GM18858 (cell line): ENCODE measurements around the gene FGF18.

Source experiments
- ATAC-seq: cut with Tn5 transposase; IDR thresholded peaks from one replicate; pipeline ENCODE4 v1.9.1; 2021; ENCODE audit not compliant: unreplicated experiment

FGF18 gene

DNA sequence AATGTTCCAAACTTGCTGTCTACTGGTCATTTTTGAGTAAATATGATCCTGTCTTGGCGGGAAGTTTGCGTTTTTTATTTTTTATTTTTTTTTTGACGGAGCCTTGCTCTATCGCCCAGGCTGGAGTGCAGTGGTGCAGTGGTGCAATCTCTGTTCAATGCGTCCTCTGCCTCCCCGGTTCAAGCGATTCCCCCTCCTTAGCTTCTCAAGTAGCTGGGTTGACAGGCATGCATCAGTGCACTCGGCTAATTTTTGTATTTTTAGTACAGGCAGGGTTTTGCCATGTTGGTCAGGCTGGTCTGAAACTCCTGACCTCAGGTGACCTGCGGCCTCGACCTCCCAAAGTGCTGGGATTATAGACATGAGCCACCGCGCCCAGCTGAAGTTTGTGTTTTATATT lies 45.4 kb downstream of the FGF18 start:
- ATAC-seq, result no peak

DNA sequence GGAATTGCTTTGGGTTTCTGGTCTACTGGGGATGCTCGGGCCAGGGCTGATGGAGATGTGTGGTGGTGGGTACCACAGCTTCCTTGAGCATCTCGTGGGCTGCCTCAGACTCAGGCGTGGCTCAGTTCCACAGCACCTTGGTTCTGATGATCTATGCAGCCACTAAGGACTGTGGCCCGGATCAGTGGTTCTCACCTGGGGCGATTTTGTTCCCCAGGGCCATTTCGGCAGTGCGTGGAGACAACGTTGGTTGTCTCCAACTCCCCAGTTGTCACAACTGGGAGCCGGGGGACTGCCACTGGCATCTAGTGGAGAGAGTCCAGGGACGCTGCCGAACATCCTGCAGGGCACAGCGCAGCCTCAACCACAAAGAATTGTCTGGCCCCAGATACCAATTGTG lies 47.7 kb downstream of the FGF18 start:
- no peak for ATAC-seq

DNA sequence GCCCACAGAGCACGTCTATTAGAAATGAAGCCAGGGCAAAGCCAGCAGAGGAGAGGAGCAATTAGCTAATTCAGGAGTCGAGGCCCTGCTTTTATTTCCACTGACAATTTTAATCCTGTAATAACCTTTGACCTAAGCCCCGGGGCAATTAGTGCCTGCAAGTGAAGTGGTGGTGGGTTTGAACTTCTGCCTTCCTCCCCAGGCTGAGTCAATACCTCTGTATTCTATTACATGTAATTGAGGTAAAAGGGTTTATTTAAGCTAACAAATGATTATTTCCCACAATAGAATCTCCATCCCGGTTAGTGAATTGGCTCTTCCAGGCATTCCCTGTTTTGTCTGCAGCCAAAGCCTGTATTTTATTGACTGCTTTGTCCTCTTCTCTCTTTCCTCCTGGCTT lies 49.9 kb downstream of the FGF18 start:
- ATAC-seq, result no peak

DNA sequence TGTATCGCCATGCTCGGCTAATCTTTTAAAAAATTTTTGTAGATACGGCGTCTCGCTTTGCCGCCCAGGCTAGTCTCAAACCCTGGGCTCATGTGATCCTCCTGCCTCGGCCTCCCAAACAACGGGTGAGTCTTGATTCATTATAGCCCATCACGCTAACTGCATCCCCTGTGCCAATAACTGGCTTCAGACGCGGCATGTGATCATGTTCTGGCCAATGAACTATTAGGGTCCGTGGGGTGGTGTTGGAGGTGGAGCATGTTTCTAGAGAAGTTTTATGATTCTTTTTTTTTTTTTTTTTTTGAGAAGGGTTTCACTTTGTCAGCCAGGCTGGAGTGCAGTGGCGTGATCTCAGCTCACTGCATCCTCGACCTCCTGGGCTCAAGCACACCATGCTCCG lies 51.0 kb downstream of the FGF18 start:
- no peak for ATAC-seq

DNA sequence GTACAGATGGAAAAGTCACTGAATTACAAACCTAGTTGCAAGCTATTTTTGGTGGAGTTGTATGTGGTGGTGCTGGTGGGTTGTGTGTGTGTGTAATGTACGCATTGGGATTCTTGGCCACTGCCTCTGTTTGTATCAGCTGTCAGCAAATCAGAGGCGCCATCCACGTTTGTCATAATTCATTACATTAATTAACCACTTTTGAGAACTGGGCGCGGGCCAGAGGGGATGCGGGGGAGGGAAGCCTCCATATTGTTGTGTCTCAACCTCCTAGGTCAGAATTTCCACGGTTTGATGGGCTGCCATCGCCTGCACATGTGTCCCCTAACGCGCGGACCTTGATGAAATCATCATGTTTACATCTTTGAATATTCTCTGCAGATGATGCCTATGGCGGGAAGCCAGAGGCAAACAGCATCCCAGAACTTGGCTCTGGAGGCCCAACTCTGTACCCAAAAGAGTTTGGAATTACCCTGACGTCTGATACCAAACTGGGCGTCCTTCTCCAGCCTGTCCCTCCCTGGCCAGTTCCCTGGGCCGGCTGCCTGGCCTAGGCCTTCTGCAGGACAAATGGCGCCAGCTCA lies 54.9 kb downstream of the FGF18 start:
- ATAC-seq, result no peak

DNA sequence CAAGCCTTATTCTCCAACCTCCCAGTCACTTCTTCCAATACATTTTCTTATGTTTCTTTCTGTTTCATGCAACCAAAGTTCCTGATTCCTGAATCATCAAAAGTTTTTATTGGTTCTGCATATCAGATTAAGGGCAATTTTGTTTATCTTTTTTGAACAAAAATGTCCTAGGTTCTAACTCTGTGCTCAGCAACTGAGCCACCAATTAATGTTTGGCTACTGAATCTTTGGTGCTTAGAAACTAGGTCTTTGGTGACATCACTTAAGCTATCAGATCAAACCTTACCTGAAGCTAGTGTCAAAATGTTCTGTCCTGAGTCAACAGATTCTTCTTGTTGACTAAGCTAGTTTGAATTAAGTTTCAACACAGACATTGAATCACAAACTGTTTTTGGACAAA lies 56.1 kb downstream of the FGF18 start:
- no peak for ATAC-seq

DNA sequence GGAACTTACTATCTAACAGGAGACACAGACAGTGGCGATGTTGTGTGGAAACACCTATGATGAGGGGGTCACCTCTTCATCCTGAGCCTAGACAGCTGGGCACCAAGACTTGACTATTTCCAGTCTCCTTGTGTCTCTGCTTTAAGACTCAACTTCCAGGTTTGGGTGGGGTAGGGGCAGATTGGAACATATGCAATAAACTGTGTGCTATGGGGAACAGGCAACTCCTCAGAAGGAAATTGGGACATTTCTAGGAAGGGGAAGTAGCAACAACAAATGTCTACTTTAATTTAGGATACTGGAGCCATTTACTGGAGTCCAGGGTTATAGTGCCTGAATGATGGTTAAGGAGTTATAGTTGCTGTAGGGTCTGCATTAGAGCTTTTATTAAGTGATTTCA lies 57.3 kb downstream of the FGF18 start:
- ATAC-seq, result no peak

DNA sequence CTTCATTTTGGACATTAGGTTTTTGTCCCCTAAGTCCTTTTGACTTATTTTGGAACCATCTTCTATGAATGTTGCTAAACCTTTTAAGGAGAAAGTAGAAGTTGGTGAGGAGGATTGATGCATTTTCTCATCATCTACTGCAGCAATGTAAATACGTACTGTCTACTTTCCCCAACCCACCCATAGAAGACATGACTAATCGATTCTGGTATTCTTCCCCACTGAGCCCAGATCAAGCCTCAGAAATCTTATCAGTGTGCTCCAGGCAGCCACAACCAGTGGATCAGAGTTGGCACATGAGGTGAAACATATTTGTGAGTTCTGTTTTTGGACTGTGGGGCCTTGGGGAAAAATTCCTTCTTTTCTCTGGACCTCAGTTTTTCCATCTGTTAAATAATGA lies 57.7 kb downstream of the FGF18 start:
- no peak for ATAC-seq

DNA sequence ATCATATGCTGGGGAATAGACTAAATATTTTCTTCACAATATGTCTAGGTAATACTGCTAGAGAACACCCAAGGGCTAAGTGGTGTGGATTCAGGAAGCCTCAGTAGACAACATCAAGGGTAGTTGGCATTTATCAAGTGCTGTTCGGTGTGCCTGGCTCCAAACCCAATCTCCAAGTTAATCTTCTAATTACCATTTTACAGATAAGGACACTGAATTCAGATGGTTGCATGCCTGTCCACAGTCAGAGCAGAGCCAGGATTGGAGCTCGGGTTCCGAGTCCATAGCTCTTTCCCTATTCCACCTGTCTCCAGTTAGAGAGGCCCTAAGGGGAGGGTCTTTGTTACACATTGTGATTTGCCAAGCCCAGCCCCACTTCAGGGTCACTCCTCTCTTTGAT lies 58.2 kb downstream of the FGF18 start:
- no peak for ATAC-seq

DNA sequence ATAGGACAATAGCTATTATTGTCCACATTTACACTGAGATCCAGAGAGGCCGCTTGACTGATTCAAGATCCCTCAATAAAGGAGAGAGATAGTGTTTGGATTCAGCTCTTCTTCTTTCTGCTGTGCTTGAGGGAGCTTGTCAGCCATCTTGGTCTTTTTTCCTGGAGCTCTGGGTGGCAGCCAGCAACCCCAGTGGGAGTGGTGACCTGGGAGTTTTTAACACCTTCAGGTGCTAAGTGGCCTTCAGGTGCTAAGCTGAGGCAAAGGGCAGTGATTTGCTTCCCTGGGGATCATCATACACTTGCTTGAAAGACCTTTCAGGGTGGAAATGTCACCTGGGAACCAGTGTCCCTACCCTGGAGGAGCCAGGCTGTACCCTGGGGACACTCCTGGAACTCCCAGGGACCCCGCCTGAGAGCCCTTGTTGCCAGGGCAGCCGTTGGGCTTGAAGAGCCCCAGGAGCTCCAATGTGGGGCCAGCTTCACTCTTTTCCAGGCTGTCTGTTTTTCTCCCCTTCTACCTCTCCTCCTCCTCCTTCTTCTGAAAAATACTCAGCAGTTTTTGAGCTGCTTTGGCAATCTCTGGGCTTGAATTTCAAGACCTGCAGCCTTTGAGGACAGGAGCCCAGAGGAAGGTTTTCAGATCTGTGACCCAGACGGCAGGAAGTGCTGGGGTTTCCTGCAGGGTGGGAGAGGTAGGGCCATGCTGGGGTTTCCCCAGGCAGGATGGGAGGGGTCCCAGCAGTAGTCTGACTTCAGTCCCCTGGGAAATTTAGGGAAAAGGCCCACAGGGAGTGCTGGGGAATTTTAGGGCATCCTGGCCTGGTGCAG lies 59.7 kb downstream of the FGF18 start:
- no peak for ATAC-seq

DNA sequence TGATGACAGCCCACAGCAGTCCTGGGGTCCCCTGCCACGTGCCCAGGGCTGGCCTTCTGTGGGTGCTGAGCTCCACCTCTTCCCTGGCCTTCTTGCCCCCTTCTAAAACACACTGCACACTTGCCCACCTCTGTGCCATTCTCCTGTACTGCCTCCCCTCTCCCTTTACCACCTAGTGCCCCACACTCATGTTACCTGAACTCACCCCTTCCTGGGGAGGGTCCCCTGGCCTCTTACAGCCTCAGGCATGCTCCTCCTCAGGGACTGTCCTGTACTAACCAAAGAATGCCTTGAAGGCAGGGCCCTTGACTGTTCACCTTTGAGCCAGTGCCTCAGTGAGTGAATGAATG lies 60.3 kb downstream of the FGF18 start:
- no peak for ATAC-seq

DNA sequence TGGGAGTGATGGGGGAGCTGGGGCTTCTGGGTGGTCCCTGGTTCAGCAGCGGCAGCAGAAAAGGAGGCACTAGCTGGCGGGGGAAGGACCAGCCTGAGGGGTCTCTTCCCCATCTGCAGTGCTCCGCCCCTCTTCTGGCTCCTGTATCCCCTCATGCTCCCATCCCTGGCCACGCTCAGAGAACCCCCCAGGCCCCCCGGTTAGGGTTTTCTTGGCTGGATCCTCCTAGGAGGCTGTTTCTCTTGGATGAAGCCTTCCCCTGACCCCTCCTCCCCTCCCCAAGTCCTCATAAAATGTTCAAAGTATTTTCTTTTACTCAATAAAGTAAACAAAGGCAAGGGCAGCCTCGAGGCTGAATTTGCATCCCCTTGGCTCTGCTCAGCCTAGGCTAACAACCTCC lies 60.8 kb downstream of the FGF18 start:
- no peak for ATAC-seq

DNA sequence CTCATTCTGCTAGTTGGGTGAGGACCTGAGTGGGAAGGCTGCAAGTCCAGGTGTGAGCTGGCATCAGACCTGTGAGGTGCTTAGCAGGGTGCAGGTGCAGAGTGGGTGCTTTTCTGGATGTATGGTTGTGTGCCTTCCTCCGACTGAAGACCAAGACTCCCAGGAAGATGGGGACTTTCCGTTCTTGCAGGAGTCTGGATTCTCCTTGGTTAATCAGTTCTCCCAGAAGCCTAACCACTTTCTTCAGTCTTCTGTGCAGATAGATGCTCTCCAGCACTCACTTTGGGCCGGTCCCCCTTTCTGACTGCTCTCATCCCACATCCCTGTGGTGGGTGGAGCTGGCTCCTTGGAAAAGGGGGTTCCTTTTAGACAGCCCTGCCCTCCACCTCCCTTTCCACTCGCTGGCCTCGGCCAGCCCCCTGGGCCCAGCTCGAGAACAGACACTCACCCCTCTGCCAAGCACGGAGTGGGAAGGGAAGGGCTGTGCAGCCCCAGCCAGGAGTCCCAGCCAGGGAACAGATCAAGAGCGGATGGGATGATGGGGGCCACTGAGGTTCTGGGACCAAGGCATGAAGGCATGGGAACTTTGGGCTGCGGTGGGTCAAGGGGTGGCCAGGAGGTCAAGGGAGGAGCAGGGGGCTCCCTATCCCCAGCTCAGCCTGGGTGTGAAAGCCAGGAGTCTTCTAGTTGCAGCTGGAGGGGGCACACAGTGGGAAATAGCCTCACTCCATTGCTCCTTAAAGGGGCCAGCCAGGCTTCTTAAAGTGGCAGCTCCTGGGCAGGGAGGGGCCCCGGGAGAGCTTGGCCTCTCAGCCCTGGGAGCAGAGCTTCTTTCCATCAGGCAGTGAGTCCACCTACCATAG lies 62.4 kb downstream of the FGF18 start:
- ATAC-seq, result no peak

DNA sequence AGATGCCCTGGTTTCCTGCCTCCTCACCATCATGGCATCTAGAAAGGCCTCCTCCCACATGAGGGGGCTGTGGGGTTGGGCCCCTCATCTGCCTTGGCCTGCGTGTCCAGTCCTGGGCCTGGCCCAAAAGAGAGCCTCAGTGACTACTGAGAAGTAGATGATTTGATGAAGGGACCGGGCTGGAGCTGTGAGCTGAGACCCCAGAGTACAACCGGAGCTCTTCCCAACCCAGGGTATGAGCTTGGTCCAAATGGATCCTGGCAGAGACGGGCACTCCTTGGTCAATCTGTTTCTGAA lies 62.9 kb downstream of the FGF18 start:
- ATAC-seq, result no peak

DNA sequence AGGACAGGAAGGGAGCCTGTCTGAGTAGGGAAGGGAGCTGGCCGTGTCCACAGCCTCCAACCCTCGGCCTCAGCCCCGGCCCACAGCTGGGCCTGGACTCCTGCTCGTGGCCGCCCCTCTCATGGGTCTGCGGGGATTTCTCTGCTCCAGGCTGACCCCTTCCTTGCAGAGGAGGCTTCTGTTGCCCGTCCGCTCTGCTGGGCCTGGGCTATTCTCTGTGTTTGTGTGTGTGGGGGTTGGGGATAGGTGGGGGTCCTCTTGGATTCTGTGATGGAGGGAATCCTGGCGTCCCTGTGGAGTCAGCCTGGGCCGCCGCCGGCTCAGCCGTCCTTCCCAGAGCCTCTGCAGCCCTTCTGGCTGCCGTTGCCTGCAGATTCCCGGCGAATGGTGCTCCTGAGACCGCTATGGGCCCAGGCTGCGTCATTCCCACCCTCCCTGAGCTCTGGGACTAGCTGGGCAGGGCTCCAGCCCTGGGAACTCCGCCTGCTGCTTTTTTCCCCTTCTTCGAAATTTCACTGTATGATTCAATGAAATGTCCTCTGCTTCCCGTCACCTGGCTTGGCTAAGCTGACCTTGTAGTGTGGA lies 64.2 kb downstream of the FGF18 start:
- ATAC-seq, result no peak

DNA sequence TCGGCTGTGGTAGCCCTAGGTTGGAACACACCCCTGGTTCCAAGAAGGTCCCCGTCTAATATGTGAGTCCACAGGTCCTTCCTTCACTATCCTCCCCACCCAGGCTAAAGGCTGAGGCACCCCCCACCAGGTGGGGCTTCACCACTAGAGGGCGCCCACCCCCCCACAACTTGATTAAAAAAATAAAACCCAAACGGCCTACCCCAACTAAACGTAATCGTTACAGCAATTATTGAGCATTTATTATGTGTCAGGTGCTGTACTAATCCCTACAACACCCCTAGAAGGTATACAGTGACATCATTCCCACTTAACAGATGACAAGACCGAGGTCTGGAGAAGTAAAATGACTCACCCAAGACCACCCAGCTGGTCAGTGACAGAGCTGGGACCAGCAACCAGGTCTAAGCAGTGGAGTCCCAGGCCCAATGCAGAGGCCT lies 65.0 kb downstream of the FGF18 start:
- ATAC-seq, result no peak

DNA sequence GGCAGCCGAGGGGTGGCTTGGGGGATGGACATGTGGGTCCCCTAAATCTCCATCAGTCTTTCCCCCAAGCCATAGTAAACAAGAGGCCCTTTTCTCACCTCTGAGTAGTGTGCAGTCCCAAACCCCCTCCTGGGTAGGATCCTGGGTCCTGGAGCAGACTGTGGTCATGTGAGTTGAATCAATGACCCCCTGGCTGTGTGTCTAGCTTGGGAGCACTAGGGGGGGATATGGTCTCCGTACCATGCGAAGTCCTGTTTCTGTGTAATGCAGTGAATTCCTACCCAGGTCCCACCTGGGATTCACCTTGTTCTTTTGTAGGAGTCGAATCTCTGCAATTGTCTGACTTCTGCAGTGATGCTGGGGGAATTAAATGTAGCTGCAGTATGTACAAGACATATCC lies 66.2 kb downstream of the FGF18 start:
- no peak for ATAC-seq

DNA sequence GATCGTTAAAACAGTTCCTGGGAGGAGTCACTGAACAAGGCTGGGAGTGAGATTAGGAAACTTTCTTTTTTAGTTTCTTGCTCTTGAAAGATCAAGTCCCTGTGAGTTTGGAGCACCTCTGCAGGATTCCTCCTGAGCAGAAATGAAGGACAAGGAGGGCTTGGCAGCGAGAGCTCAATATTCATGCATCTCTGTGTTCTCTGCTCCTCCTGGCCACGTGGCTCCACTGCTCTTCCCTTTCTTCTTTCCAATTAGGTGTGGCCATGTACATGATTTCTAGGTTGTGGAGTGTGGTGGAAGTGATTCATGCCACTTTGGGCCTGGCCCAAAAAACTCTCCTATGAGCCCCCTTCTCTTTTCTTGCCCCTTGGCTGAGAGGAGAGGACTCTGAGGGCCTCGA lies 67.2 kb downstream of the FGF18 start:
- no peak for ATAC-seq

DNA sequence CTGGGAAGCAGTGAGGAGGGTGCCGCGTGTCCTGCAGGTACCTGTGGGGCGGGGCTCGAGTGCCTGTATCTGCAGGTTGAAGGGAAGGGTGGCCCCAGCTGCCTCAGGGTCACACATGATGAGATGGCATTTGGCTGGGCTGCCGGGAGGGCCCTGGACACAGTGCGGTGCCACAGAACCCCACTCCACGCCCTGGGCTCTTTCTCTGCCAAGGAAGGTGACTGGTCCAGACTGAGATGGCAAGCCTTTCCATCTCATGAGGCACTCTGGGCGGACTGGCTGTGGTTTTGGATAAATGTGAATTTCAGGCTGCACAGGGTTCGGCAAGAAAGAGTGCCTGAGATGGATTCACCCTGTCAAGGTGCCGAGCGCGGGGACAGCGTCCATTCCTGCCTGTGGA lies 69.4 kb downstream of the FGF18 start:
- no peak for ATAC-seq

DNA sequence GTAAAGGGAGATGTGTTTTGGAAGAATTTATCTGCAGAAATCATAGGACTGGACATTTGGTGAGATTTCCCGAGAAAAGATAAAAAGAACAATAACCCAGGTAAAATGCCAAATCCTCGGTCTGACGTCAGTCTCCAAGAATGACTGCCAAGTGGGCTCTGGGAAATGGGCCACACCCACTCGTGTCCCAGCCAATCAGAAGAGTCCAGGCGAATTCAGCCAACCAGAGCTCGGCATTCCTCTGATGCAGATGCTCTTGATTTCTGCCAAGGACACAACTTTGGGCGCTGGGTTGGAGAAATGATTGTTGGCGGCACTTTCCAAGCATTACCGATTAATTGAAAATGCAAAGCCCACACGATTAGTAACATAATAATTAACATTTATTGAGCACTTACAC lies 73.3 kb downstream of the FGF18 start:
- no peak for ATAC-seq

DNA sequence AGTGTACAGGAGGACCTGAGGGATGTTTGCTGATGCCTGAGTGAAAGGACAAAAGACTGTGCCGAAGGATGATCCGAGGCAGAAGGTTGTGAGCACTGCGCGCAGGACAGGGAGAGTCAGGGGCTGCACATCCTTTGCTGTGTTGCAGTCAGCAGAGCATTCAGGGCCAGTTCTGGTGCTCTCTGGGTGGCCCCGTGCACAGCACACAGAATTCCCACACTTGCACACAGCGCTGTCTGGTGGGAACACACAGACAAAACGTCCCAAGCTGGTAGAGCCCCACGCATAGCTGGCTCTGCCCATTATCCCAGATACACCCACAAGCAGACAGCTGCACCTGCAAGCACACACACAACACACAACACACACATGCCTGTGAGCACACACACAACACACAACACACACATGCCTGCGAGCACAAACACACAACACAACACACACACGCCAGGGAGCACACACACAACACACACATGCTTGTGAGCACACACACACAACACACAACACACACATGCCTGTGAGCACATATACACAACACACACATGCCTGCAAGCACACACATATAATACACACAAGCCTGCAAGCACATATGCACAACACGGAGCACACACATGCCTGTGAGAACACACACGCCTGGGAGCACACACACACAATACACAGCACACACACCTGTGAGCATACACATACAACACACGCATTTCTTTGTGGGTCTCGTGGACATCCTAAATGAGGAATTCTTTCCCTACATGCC lies 74.4 kb downstream of the FGF18 start:
- ATAC-seq, result no peak
